Fibroblast of the conjunctiva (primary cell): ENCODE data around the gene MED13L.

Experiments
- DNase-seq: peaks from one replicate; pipeline ENCODE4 v3.0.0-alpha.2; 2010; ENCODE audit warnings: low read depth

The MED13L gene

DNA sequence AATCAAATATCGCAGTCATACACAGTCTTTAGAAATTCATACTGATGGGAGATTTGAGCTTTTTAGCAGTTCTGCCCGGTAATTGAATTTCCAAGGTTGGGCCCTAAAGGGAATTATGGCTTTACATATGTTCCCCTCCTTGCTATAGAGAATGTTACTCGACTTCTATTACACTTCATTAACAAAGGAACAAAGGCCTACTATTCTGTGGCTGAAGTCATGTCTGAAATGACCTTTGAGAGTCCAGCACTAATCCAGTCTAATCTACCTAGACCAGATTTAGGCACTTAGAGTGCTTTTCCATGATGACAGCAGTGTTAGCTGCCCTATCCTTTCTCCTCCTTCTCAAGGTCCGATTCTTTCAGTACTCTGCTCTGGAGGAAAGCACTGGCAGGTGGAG is 305.3 kb downstream of the MED13L start:
- DNase-seq: no peak

DNA sequence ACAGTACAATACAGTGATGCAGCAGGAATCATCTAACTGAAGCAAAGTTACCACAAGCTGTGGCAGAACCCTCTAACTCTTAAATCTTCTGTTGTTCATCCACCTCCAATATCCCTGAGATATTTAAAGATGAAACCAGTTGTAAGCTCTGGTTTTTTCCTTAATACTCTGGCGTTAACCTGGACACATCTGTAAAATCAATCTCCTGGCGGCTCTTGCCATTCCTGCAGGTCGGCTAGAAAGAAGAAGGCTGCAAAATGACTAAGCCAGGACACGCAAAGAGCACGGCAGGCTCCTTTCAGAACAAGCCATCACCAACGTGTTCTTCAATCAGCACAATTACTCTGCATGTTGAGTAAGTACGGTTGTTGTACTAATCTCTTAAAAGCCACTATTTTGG is 309.3 kb downstream of the MED13L start:
- DNase-seq: no peak

DNA sequence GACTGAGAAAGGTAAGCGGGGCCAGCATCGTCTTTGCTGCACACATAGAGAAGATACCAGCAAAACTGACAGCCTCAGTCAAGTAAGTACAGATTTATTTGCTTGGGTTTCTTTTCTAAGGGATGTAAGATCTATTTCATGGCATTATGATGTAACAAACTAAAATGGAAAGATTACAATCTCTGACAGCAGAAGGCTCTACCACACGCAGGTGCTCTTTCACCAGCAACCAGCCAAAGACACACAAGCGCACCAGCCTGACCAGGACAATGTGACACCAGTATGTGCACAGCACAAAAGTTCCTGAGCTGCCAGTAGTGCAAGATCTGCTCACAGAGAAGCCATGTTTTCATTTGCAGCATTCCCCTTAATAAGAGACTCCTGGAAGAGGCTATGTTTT is 311.1 kb downstream of the MED13L start:
- no peak for DNase-seq

DNA sequence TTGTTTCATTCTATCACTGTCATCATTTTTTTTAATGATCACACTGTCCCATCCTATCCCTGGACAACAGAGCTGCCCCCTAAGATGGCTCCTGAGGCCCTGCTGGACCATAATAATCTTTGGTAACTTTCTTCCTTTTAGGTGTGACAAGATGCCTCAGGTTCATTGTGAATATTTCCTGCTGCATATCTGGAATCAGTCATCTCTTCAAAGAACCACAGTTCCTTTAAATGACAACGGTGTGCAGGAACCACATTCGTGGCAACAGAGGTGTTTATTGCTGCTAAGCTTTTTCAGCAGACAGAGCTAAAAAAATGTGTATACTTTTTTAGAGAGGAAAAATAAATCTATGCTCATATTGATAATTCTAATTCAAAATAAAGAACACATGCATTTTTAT is 312.9 kb downstream of the MED13L start:
- DNase-seq: no peak

DNA sequence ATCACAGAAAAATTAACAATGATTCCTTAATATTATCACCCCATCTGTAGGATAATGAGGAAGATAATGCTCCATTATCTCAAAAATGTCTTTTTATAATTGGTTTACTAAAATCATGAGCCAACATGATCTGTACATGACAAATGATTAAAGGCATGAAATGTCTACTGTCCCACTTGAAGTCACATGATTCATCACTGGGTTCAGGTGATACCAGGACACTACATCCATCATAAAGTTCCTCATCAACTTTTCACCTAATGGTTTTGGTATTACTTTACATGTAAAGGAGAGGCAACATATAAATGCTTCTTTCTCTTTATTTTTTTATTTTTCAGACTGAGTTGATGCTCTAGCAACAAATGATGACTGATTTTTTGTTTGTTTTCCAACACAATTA is 313.3 kb downstream of the MED13L start:
- DNase-seq: no peak

DNA sequence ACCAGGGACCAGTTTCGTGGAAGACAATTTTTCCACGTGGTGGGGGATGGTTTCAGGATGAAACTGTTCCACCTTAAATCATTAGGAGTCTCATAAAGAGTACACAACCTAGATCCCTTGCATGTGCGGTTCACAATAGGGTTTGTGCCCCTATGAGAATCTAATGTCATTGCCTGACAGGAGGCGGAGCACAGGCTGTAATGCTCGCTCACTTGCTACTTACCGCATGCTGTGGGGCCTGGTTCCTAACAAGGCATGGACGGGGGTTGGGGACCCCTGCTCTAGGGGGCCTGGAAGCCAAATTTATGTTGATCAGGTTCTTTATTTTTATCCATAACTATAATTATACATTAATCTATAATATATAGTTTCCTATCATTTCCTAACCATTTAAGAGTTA is 315.3 kb downstream of the MED13L start:
- no peak for DNase-seq

DNA sequence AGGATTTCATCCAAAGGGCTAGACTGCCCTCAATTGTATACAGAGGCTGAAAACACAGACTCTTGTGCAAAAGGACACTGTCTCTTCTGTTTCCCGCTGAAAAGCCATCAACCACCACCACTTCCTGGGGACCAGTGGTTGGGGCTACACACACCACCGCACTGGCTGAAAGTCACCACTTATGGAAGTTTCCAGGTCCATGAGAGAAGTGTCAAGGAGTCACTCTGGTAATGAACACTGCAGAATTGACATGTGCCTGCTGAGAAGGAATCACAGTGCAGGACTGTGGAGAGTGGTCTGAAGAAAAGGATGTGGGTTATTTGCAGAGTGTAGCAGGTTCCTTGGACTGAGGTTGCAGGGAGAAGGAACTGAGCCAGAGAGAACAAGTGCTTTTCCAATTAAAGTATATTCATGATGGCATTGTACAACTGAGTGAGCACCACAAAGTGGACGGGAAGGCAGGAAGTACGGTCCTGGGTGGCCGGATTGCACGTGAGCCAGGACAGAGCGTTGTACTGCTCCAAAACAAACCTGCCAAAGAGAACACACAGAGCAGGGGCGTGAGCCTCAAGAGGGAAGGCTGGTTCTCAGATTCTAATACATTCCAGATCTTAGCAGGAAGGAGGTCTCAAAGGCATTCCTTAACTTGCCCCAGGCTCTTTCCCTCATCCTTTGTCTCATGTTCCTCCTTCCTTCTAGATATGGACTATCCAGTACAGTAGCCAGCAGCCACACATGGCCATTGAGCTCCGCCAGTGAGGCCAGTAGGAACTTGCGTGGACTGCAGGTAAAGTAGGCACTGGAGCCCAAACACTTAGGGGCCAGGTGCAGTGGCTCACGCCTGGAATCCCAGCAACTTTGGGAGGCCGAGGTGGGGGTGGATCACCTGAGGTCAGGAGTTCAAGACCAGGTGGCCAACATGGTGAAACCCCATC is 316.4 kb downstream of the MED13L start:
- DNase-seq: no peak

DNA sequence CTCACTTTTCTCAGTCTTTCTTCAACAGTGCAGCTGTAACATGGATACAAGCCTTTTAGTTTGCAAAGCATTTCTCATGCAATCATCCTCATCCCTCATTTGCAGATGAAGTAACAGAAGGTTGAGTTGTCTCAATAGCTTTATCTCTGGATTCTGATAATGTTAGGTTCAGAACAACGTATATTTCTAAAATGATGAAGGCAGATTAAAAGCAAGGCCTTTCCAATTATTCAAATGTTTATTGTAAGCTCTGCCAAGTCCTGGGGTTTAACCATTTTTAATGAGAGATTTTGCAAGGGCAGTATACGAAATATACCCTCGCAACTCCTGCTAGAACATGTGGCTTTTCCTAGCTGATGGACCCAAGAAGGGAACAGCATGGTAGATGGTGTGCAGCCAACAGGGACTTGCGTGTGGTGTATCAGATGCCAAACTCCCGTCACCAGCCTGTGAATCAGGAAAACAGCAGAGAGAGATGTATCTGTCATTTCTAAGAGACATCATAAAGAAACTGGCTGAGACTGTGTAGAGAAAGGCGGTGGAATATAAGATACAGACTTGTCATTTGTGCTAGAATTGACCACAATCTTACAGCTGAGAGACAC is 319.7 kb downstream of the MED13L start:
- no peak for DNase-seq

DNA sequence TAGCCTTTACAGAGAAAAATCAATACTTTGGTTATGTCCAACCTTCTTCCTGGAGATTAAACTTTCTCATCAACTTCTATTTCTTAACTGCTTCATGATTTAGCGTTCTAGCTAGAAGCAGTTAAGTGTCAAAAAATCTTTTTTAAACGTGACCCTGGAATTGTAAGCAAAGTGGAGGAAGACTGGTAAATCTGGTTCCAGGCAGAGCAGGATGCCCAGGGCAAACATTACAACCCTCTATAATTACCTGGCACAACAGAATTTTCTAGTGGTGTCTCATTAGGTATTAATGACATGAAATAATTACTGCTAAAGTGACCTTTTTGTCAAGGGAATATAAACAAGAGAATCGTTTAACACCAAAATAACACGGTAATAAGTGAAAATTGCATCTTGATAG is 320.8 kb downstream of the MED13L start:
- no peak for DNase-seq

DNA sequence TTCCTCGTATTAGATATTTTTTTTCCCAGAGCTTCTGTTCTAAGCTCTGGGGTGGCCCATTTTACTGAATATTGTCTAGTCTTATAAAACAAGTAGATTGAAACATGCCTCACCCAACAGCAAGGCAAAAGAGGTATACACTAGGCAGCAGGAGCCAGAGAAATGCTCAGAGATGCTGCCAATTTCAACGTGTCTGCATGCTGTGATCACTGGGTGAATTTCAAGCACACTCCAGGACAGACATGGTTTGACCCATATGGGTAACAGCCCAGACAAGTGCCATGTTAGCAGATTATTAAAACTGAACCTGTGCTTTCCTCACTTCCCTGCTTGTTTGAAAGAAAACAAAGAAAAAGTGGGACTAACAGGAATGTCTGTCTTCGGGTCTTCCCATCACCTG is 321.3 kb downstream of the MED13L start:
- no peak for DNase-seq

DNA sequence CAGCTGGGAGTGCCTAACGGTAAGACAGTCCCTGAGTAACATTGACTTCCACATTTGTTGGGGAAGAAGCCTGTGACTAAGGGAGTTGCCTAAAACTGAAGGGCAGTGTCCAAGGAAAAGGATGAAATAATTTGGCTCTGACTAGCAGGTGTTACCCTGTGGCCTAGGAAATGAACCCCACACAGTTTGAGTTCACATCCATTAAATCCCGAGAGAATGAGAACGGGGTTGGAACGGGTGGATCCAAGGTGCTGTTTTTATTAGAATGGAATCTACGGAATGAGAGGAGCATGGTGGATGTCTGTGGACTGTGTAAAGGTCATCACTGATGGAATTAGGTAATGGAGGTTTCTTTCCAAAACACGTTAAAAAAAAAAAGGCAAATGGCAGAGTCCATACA is 324.0 kb downstream of the MED13L start:
- DNase-seq: no peak

DNA sequence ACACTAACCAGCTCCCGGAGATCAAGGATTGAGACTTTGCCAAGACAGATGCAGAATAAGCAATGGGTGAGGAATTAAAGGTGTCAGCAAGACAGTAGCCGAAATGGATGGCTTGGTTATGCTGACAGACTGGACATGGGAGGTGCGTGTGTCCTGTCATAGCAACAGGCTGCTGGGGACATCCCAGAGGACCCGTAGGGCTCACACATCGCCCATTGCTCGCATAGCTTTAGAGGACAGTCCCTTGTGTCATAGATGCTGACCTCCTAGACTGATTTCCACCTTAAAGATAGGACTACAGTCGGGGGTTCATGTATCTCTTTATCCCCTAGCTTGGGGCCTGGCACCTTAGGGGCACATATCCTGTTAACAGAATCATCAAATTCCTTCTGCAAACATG is 324.5 kb downstream of the MED13L start:
- no peak for DNase-seq

DNA sequence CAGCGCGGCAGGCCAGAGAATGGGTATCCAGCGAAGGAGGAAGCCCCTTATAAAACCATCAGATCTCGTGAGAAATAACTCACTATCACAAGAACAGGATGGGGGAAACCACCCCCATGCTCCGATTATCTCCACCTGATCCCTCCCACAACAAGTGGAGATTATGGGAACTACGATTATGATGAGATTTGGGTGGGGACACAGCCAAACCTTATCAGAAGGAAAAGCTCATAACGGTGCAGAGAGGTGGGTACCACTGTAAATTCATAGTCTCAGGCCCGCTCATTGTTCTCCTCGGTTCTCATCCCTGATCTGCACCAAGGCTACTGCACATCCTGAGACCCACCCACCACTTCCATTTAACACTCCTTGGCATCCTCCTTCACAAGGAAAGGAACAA is 326.5 kb downstream of the MED13L start:
- no peak for DNase-seq

DNA sequence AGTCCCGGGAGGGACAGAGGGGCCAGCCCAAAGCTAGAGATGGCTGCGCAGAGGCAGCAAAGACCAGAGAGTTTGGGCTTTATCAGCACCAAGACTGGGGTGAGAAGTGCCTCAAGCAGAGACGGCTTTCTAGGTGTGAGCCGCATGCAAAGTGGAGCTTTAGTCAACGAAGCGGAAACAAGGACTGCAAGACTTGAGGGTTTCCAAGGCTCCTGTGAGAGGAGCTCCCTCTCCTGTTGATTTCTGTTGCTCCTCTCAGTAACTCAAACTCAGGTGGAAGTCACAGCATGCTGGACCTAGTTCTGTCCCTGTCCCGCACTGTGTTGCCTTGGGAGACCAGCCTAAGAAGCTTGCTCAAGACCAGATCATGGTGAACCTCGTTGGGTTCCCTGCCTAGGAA is 327.8 kb downstream of the MED13L start:
- no peak for DNase-seq

DNA sequence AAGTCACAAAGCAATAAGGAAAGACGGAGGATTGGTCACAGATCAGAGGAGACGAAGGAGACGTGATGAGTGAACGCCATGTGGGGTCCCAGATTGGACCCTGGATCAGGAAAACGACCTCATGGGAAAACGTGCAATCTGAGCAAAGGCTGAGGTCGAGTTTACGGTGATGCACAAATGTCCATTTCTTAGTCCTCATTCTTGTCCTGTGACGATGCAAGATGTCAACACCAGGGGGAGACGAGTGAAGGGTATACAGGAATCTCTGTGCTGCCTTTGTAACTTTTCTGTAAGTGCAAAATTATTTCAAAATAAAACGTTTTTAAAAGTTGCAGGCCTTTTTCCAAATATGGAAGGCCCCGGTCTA is 329.8 kb downstream of the MED13L start:
- no peak for DNase-seq

DNA sequence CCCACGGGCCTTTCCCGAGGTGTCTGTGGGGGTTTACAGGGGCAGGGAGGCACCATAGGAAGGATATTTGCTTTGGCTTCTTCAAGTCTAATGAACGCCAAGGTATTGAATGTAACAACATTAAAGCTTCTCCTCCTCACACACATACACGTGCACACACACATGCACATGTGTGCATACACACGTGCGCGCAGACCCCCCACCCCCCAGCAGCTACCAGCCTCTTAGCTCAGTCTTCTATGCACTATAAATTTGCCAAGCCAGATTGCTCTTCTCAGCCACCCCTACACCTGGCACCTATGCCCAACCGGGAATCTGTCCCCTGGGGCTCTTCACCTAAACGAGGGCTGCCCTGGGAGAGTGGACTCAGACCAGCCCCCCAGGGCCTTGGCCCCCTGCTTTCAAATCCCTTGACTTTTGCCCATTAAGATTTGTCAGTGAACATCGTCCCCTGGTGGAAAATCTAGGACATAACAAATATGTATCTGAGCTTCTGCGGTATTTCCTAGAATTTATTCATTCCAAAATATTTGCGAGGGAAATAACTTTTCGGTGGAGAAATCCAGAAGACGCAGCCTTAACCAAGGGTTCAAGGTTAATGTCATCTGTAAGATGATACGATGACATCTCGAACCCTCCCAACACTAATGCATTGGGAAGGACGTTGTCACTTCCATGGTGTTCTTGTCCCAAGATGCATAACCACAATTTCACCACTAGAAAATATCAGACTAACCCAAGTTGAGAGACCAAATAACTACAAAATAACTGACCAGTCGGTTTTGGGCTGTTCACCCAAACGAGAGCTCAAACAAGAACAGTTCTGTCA is 330.4 kb downstream of the MED13L start:
- no peak for DNase-seq

DNA sequence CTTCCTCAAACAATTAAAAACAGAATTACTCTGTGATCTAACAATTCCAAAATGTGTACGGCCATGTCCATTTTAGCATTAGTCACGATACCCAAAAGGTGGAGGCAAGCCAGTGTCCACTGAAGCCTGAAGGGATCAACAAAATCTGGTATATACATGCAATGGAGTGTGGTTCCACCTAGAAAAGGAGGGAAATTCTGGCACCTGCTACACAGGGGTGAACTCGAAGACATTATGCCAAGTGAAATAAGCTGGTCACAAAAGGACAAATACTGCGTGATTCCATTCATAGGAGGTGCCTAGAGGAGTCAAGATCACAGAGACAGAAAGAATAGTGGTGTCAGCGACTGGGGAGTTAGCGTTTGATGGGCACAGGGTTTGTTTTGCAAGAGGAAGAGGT is 331.4 kb downstream of the MED13L start:
- DNase-seq: no peak

DNA sequence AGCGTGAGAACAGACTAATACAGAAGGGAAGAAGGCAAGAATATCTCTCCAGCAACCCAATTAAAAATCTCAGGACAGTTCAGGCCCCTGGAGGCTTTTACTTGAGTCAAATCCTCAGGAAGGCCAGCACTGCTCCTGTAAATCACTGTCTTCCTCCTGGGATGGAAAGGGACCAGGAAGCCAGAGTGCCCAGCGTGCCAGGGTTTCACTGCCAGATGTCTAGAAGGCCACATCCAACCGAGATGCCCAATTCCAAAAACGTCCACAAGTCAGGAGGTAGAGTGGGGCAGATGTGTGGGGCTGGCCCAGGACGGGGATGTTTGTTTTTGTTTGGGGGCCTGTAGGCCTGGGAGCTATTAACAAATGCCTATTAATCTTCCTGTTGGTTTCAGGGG is 332.0 kb downstream of the MED13L start:
- DNase-seq: no peak

DNA sequence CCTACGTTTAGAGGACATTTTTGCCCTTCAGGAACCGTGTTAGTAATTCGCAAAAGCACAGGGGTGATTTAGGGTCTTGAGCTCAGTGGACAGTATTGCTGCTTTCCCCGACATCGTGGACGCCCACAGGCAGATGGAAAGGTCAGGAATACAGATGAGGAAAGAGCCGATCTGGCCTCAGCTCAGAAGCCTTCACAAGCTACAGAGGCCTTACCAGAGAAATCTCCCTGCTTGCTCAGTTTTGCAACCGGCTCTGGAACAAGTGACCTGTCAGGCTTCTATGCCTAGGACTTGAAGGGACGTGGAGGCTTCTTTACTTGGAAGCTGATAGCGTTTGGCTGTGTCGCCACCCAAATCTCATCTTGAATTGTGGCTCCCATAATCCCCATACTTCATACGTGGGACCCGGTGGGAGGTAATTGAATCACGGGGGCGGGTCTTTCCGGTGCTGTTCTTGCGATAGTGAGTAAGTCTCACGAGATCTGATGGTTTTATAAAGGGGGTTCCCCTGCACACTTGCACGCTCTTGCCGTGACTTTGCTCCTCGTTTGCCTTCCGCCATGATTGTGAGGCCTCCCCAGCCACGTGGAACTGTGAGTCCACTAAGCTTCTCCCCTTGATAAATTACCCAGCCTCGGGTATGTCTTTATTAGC is 332.5 kb downstream of the MED13L start:
- no peak for DNase-seq

DNA sequence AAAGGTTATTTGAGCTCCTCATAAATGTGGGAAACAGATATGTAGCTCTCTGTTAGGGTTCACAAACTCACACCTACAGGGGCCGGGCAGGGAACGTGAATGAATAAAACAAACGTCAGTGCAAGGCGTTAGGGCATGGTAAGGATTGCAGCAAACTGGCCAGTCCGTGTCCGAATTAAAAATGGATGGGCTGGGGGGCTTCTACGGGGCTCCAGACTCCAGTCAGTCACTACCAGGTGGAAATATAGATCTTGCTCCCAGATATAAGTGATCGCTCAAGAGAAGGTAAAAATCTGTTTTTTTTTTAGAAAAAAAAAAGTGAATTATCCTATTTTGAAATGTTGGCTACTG is 333.1 kb downstream of the MED13L start:
- no peak for DNase-seq

DNA sequence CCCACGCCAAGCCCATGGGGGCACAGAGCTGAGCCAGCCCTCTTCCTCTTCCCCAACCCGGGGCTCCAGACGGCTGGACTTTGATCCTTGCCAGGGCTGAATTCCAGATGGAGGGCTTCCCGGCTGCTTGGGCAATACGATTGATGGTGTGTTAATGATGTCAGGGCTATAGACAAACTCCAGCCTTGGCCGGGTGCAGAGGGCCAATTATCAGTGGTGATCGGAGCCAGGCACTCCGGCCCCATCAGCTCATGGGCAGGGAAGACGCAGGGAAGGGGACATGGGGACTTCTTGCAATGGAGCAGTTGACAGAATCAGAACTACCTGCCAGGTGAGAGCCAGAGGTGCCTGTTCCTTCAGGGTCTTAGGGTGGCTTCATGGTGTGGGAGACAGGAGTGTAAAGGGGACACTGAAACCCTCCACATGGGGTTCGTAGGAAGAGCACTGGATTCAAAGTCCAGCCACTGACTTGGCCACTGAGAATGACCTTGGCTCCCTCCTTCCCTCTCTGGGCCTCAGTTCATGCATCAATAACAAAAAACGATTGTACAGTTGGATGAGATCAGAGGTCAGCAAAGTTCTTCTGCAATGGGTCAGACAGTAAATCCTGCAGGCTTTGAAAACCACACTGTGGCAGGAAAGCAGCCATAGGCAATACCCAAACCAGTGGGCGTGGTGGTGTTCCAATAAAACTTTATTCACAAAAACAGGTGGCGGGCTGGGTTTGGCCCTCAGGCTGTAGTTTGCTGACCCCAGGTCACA is 333.7 kb downstream of the MED13L start:
- DNase-seq: no peak

DNA sequence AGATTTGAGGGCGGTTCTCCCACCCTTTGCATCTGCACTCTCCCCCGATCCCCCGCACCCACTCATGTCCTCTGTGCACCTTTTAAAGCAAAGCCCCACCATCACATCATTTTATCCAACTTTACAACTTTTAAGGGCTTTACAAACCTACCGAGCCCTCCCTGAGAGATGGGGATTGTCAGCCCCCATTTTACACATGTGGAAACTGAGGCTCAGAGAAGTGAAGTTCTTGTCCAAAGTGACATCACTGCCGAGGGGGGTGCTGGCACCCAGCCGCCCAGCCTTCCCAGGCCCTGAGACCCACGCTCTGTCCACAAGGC is 334.2 kb downstream of the MED13L start:
- no peak for DNase-seq
